ENCODE results near the gene RNF152. TPM values are rescaled to one million over a fixed set of nuclear protein-coding genes. Genes with fewer than 3 reads are reported as not detected.

Gene RNF152
- polyA plus RNA-seq, 1 of the 3 experiments (the other 2 are of a cell fraction) = 6.6 TPM

DNA sequence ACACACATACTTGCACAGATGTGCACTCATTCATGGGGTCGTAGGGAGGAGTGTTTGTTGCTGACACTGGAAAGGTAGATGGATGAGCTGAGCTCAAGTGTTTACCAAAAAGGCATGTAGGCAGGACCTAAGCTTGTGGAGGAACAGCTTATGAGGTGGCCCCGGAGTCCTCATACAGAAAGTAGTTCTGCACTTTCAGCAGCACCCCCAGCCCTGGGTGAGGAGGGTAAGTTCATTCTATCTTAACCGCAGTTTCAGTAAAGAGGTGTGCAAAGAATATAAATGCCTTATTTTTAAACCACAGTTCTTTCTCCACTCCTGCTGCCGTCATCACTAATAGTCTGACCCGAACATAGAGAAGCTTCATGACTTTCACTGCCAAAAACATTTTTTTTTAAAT is 31.7 kb upstream of the RNF152 start:
- no peaks in the 10 kb centered on the region for H3F3A ChIP-seq (replicated peaks; ENCODE audit: insufficient read depth)
- ChIA-PET CTCF (interaction anchor here (1.1 to 1.8 kb wide), 4 partner anchors 17 to 343 kb away, joined by 3 to 5 read pairs (median 4); no protein-coding TSS in a partner anchor), POLR2A (no interaction called here)
- H3K4me2 ChIP-seq = no peak overlapping the region
- no peaks in the 10 kb centered on the region for H3K36me3 ChIP-seq (replicated peaks in 1 of 2; ENCODE audit: control insufficient read depth in 1 of 2, insufficient read depth in 2 of 2, low read length in 1 of 2)
- no peak for TF ChIP-seq MEF2A (IDR thresholded peaks at IDR 0.05; ENCODE audit: borderline replicate concordance, low read depth)
- no peak for TF ChIP-seq RXRA (IDR thresholded peaks at IDR 0.05; ENCODE audit: borderline replicate concordance, low read depth)
- TF ChIP-seq SIN3A (IDR thresholded peaks at IDR 0.05; ENCODE audit: borderline replicate concordance, low read depth, low read length) = no peak
- no peak for TF ChIP-seq RAD21 (IDR thresholded peaks at IDR 0.05; ENCODE audit: low read length)
- TF ChIP-seq, protein P1, sequence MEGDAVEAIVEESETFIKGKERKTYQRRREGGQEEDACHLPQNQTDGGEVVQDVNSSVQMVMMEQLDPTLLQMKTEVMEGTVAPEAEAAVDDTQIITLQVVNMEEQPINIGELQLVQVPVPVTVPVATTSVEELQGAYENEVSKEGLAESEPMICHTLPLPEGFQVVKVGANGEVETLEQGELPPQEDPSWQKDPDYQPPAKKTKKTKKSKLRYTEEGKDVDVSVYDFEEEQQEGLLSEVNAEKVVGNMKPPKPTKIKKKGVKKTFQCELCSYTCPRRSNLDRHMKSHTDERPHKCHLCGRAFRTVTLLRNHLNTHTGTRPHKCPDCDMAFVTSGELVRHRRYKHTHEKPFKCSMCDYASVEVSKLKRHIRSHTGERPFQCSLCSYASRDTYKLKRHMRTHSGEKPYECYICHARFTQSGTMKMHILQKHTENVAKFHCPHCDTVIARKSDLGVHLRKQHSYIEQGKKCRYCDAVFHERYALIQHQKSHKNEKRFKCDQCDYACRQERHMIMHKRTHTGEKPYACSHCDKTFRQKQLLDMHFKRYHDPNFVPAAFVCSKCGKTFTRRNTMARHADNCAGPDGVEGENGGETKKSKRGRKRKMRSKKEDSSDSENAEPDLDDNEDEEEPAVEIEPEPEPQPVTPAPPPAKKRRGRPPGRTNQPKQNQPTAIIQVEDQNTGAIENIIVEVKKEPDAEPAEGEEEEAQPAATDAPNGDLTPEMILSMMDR (IDR thresholded peaks at IDR 0.05) = no peak
- TF ChIP-seq, protein P2, sequence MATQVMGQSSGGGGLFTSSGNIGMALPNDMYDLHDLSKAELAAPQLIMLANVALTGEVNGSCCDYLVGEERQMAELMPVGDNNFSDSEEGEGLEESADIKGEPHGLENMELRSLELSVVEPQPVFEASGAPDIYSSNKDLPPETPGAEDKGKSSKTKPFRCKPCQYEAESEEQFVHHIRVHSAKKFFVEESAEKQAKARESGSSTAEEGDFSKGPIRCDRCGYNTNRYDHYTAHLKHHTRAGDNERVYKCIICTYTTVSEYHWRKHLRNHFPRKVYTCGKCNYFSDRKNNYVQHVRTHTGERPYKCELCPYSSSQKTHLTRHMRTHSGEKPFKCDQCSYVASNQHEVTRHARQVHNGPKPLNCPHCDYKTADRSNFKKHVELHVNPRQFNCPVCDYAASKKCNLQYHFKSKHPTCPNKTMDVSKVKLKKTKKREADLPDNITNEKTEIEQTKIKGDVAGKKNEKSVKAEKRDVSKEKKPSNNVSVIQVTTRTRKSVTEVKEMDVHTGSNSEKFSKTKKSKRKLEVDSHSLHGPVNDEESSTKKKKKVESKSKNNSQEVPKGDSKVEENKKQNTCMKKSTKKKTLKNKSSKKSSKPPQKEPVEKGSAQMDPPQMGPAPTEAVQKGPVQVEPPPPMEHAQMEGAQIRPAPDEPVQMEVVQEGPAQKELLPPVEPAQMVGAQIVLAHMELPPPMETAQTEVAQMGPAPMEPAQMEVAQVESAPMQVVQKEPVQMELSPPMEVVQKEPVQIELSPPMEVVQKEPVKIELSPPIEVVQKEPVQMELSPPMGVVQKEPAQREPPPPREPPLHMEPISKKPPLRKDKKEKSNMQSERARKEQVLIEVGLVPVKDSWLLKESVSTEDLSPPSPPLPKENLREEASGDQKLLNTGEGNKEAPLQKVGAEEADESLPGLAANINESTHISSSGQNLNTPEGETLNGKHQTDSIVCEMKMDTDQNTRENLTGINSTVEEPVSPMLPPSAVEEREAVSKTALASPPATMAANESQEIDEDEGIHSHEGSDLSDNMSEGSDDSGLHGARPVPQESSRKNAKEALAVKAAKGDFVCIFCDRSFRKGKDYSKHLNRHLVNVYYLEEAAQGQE (IDR thresholded peaks at IDR 0.05; ENCODE audit: low read depth, low read length) = no peak
- no peak for TF ChIP-seq FOSL2 (IDR thresholded peaks at IDR 0.05; ENCODE audit: borderline replicate concordance, low read depth)
- TF ChIP-seq FOXM1 (IDR thresholded peaks at IDR 0.05; ENCODE audit: low read depth) = no peak
- TF ChIP-seq POLR2AphosphoS5 (IDR thresholded peaks at IDR 0.05; ENCODE audit: low read depth, low read length) = no peak
- TF ChIP-seq NFIC (IDR thresholded peaks at IDR 0.05; ENCODE audit: borderline replicate concordance) = no peak
- no peak for TF ChIP-seq CHD2 (IDR thresholded peaks at IDR 0.05; ENCODE audit: low read length, partially characterized antibody)
- TF ChIP-seq TEAD4 (IDR thresholded peaks at IDR 0.05; ENCODE audit: borderline replicate concordance, insufficient read depth) = no peak
- no peak for TF ChIP-seq GATA2 (CRISPR knock-in tag; IDR thresholded peaks at IDR 0.05)
- TF ChIP-seq, protein P3, sequence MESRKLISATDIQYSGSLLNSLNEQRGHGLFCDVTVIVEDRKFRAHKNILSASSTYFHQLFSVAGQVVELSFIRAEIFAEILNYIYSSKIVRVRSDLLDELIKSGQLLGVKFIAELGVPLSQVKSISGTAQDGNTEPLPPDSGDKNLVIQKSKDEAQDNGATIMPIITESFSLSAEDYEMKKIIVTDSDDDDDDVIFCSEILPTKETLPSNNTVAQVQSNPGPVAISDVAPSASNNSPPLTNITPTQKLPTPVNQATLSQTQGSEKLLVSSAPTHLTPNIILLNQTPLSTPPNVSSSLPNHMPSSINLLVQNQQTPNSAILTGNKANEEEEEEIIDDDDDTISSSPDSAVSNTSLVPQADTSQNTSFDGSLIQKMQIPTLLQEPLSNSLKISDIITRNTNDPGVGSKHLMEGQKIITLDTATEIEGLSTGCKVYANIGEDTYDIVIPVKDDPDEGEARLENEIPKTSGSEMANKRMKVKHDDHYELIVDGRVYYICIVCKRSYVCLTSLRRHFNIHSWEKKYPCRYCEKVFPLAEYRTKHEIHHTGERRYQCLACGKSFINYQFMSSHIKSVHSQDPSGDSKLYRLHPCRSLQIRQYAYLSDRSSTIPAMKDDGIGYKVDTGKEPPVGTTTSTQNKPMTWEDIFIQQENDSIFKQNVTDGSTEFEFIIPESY (IDR thresholded peaks at IDR 0.05; ENCODE audit: borderline replicate concordance, low read depth) = no peak
- TF ChIP-seq YY1 (IDR thresholded peaks at IDR 0.05; ENCODE audit: low read depth) = no peak
- TF ChIP-seq, protein P4, sequence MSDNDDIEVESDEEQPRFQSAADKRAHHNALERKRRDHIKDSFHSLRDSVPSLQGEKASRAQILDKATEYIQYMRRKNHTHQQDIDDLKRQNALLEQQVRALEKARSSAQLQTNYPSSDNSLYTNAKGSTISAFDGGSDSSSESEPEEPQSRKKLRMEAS (IDR thresholded peaks at IDR 0.05; ENCODE audit: low read depth) = no peak
- TF ChIP-seq TCF12 (IDR thresholded peaks at IDR 0.05) = no peak
- TF ChIP-seq EZH2phosphoT487 (IDR thresholded peaks at IDR 0.05; ENCODE audit: borderline replicate concordance, low read depth) = no peak
- no peak for TF ChIP-seq FOXJ3 (CRISPR knock-in tag; IDR thresholded peaks at IDR 0.05)
- no peak for TF ChIP-seq SMC3 (IDR thresholded peaks at IDR 0.05; ENCODE audit: low read depth, low read length)
- H3K9ac ChIP-seq = no peak overlapping the region
- H4K20me1 ChIP-seq (ENCODE audit: insufficient read depth) = no peaks in the 10 kb centered on the region
- no peak overlapping the region for H3K27ac ChIP-seq (ENCODE audit: low read depth in 2 of 2, low read length in 1 of 2)
- H3K79me2 ChIP-seq (ENCODE audit: insufficient read depth) = no peaks in the 10 kb centered on the region
- H3K27me3 ChIP-seq (ENCODE audit: insufficient read depth) = no peaks in the 10 kb centered on the region
- H3K9me3 ChIP-seq = no peaks in the 10 kb centered on the region
- no peak overlapping the region for H3K4me3 ChIP-seq (ENCODE audit: low read depth in 2 of 2, low read length in 1 of 2)
- H3K9me2 ChIP-seq = no peaks in the 10 kb centered on the region
- no peaks in the 10 kb centered on the region for H3K4me1 ChIP-seq (ENCODE audit: control insufficient read depth in 1 of 2, insufficient read depth in 2 of 2, low read depth in 1 of 2, low read length in 1 of 2)
- H2AFZ ChIP-seq (ENCODE audit: low read depth) = no peak overlapping the region
- no peak for DNase-seq
- WGBS (ENCODE audit: low lambda C conversion rate) = 66% methylated on average over 5 of the region's 5 CpGs
